IMR-90 (cell line): ENCODE results near the gene GFM1. TPM values are rescaled to one million over a fixed set of nuclear protein-coding genes. Genes with fewer than 3 reads are reported as not detected.
A peak's percentile ranks its signal among the peaks of the same experiment; 100 is the strongest.

ENCODE experiments used
- ATAC-seq: fragments of 200-7000 bp; cut with Tn5 transposase; 2 replicates; pipeline ENCODE4 v1.9.1; 2020; ENCODE audit warnings: low read depth, mild to moderate bottlenecking, moderate library complexity
- BruUV-seq: library from RNA; stranded (reverse); fragments of 400-500 nt; replicated peaks from 2 replicates; lab custom pipeline; 2021; lab: Mats Ljungman, UMichigan
- CTCF ChIA-PET: fragments of 300-600 bp; formaldehyde crosslinking; extraction: SDS; loops from one replicate; lab custom pipeline; 2021; ENCODE audit warnings: antibody characterized with exemption; lab: Yijun Ruan, JAX
- POLR2A ChIA-PET: fragments of 300-600 bp; sonication (Branson Sonifier 250); formaldehyde crosslinking; loops from one replicate; lab custom pipeline; 2022; ENCODE audit warnings: antibody characterized with exemption; ENCODE audit not compliant: unreplicated experiment; lab: Charles Lee
- DNase-seq: peaks from one replicate; pipeline ENCODE4 v3.0.0; 2013
- H2AFZ ChIP-seq: replicated peaks from 2 replicates; pipeline ENCODE3; 2013; ENCODE audit warnings: low read length, mild to moderate bottlenecking; ENCODE audit not compliant: poor library complexity
- H2AK5ac ChIP-seq: 2 replicates; pipeline ENCODE4 v1.6.1; 2013; ENCODE audit warnings: low read depth, low read length, inconsistent platforms
- H2AK9ac ChIP-seq: replicated peaks from 2 replicates; pipeline ENCODE3; 2013; ENCODE audit warnings: mild to moderate bottlenecking, low read depth, low read length, moderate library complexity; ENCODE audit not compliant: poor library complexity
- H2BK120ac ChIP-seq: 2 replicates; pipeline ENCODE4 v1.6.1; 2013; ENCODE audit warnings: low read depth, low read length, inconsistent platforms
- H2BK15ac ChIP-seq: 3 replicates; pipeline ENCODE4 v1.6.1; 2013; ENCODE audit warnings: low read depth, low read length, inconsistent platforms
- H2BK20ac ChIP-seq: 2 replicates; pipeline ENCODE4 v1.6.1; 2013; ENCODE audit warnings: low read depth, mild to moderate bottlenecking, inconsistent platforms, low read length, moderate library complexity
- H2BK5ac ChIP-seq: 2 replicates; pipeline ENCODE4 v1.6.1; 2013; ENCODE audit warnings: mild to moderate bottlenecking, low read depth, low read length, inconsistent platforms; ENCODE audit not compliant: poor library complexity, severe bottlenecking
- H3K14ac ChIP-seq: replicated peaks from 2 replicates; pipeline ENCODE4 v1.6.1; 2013; ENCODE audit warnings: low read depth, low read length, inconsistent platforms
- H3K18ac ChIP-seq: 2 replicates; pipeline ENCODE4 v1.6.1; 2013; ENCODE audit warnings: low read depth, low read length, control low read depth
- H3K23ac ChIP-seq: 2 replicates; pipeline ENCODE4 v1.6.1; 2013; ENCODE audit warnings: low read depth, low read length, inconsistent platforms
- H3K27ac ChIP-seq: 2 replicates; pipeline ENCODE4 v1.5.1; 2013; ENCODE audit warnings: mild to moderate bottlenecking, control low read depth, low read length; ENCODE audit not compliant: insufficient read depth
- H3K27me3 ChIP-seq: 2 replicates; pipeline ENCODE4 v1.6.1; 2013; ENCODE audit warnings: low read length; ENCODE audit not compliant: control insufficient read depth, insufficient read depth
- H3K36me3 ChIP-seq: 2 replicates; pipeline ENCODE4 v1.6.1; 2013; ENCODE audit warnings: low read length, mixed read lengths; ENCODE audit not compliant: control insufficient read depth, insufficient read depth
- H3K4ac ChIP-seq: 2 replicates; pipeline ENCODE4 v1.6.1; 2013; ENCODE audit warnings: low read depth, low read length, inconsistent platforms
- H3K4me1 ChIP-seq: 2 replicates; pipeline ENCODE4 v1.6.1; 2013; ENCODE audit warnings: low read length, mixed read lengths; ENCODE audit not compliant: control insufficient read depth, insufficient read depth
- H3K4me2 ChIP-seq: 2 replicates; pipeline ENCODE4 v1.6.1; 2013; ENCODE audit warnings: low read depth, mild to moderate bottlenecking, control low read depth, low read length, moderate library complexity
- H3K4me3 ChIP-seq: 2 replicates; pipeline ENCODE4 v1.5.1; 2013; ENCODE audit warnings: low read depth, mild to moderate bottlenecking, control low read depth, low read length, moderate library complexity; ENCODE audit not compliant: insufficient read depth
- H3K56ac ChIP-seq: 2 replicates; pipeline ENCODE4 v1.6.1; 2013; ENCODE audit warnings: low read length, inconsistent platforms; ENCODE audit not compliant: insufficient read depth; ENCODE audit errors: extremely low read depth
- H3K79me1 ChIP-seq, 2 experiments: 2 replicates each; pipeline ENCODE4 v1.6.1; 2013; ENCODE audit warnings: low read length in 2 of 2, inconsistent platforms in 1 of 2, low read depth in 1 of 2
- H3K9ac ChIP-seq: 2 replicates; pipeline ENCODE4 v1.6.1; 2013; ENCODE audit warnings: low read depth, low read length, control low read depth
- H3K9me1 ChIP-seq: 2 replicates; pipeline ENCODE4 v1.6.1; 2013; ENCODE audit warnings: low read length, inconsistent platforms; ENCODE audit not compliant: insufficient read depth
- H3K9me3 ChIP-seq: 2 replicates; pipeline ENCODE4 v1.6.1; 2013; ENCODE audit warnings: low read length; ENCODE audit not compliant: control insufficient read depth, insufficient read depth
- H4K20me1 ChIP-seq: 2 replicates; pipeline ENCODE4 v1.6.1; 2013; ENCODE audit warnings: low read length, inconsistent platforms; ENCODE audit not compliant: insufficient read depth
- H4K5ac ChIP-seq: 2 replicates; pipeline ENCODE4 v1.6.1; 2013; ENCODE audit warnings: mild to moderate bottlenecking, low read depth, low read length, control low read depth
- H4K8ac ChIP-seq, 2 experiments: 2 replicates each; pipeline ENCODE4 v1.6.1; 2013; ENCODE audit warnings: low read depth in 2 of 2, low read length in 2 of 2, control low read depth in 1 of 2, inconsistent platforms in 1 of 2
- H4K91ac ChIP-seq: 2 replicates; pipeline ENCODE4 v1.6.1; 2013; ENCODE audit warnings: low read depth, low read length, inconsistent platforms; ENCODE audit not compliant: insufficient read depth
- BHLHE40 ChIP-seq: fragments of 150-350 bp; IDR thresholded peaks from 2 replicates; pipeline ENCODE4 v1.6.1; 2016; ENCODE audit warnings: mild to moderate bottlenecking, low read depth, low read length
- CHD1 ChIP-seq: IDR thresholded peaks from 2 replicates; pipeline ENCODE4 v1.6.1; 2012; ENCODE audit warnings: low read depth, low read length, improper control_type of control experiment
- FOS ChIP-seq: fragments of 150-350 bp; IDR thresholded peaks from 2 replicates; pipeline ENCODE4 v1.6.1; 2016; ENCODE audit warnings: low read depth, low read length
- MAFK ChIP-seq: IDR thresholded peaks from 2 replicates; pipeline ENCODE4 v1.6.1; 2012; ENCODE audit warnings: low read depth, low read length, improper control_type of control experiment
- MAZ ChIP-seq: IDR thresholded peaks from 2 replicates; pipeline ENCODE4 v1.6.1; 2012; ENCODE audit warnings: low read depth, mild to moderate bottlenecking, low read length, improper control_type of control experiment, moderate library complexity, borderline replicate concordance
- MXI1 ChIP-seq: IDR thresholded peaks from 2 replicates; pipeline ENCODE4 v1.6.1; 2012; ENCODE audit warnings: low read depth, mild to moderate bottlenecking, low read length, moderate library complexity, borderline replicate concordance
- POLR2A ChIP-seq: IDR thresholded peaks from 2 replicates; pipeline ENCODE4 v1.6.1; 2012; ENCODE audit warnings: mild to moderate bottlenecking, low read depth, low read length
- RAD21 ChIP-seq: IDR thresholded peaks from 2 replicates; pipeline ENCODE4 v1.6.1; 2012; ENCODE audit warnings: low read length, improper control_type of control experiment
- RCOR1 ChIP-seq: IDR thresholded peaks from 2 replicates; pipeline ENCODE4 v1.6.1; 2012; ENCODE audit warnings: mild to moderate bottlenecking, low read length, improper control_type of control experiment; ENCODE audit not compliant: insufficient replicate concordance
- dilution Hi-C: fragments of 300-500 bp; cut with HindIII; formaldehyde crosslinking; loops from one replicate; pipeline ENCODE4 v1.14.3; 2018; ENCODE audit warnings: low sequenced_read_pairs; ENCODE audit not compliant: unreplicated experiment
- in situ Hi-C: fragments of 300-500 bp; cut with MboI; formaldehyde crosslinking; loops from 3 replicates; pipeline ENCODE4 v1.14.3; 2019; ENCODE audit warnings: low sequenced_read_pairs, inconsistent platforms, mixed read lengths
- intact Hi-C: fragments of 100-400 bp; cut with micrococcal nuclease; formaldehyde crosslinking; loops from 2 replicates; pipeline ENCODE4 v1.10.0; 2022
- polyA plus RNA-seq, 3 experiments: library from polyadenylated mRNA; depleted of rRNA; stranded (reverse); fragments of >200 nt; gene quantifications; 2 replicates each; pipeline ENCODE4 v1.2.3, GENCODE V29; 2012; ENCODE audit warnings: low replicate concordance in 1 of 3
- total RNA-seq: library from RNA; depleted of rRNA; stranded (reverse); fragments of >200 nt; gene quantifications from 2 replicates; pipeline ENCODE4 v1.2.3, GENCODE V29; 2012
- TF ChIP-seq, protein P1 (sequence below): fragments of 150-350 bp; IDR thresholded peaks from 2 replicates; pipeline ENCODE4 v1.6.1; 2017; ENCODE audit warnings: mild to moderate bottlenecking, antibody characterized with exemption, low read length, low read depth
- TF ChIP-seq, protein P2 (sequence below): fragments of 150-350 bp; IDR thresholded peaks from 2 replicates; pipeline ENCODE4 v1.6.1; 2016; ENCODE audit warnings: low read depth, mild to moderate bottlenecking, low read length, moderate library complexity, borderline replicate concordance

GFM1 gene
- total and polyA plus RNA-seq, 2 of the 4 experiments (the other 2 are of a cell fraction), result 12.4 to 36.0 TPM

DNA sequence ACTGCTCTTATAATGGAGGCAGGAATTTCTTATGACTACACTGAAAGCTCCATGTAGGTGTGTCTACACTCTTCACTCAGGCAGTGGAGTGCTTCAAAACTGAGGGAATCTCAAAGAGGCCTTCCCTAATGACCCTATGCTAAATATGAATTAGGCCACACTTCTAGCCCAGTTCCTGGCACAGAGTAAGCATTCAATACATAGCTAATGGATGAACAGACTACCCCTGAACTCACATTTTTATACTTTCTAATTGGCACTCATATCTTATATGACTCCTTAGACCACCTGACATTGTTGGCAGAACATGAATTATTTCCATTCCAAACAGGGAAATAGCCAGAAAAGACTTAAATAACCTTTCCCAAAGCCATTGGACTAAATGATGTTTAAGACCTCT is 84.5 kb downstream of the GFM1 start:
- no peak overlapping the region; the same call in 1 of the 2 replicates for H3K4ac ChIP-seq
- no peak overlapping the region for H2BK20ac ChIP-seq
- no peak overlapping the region for H3K27ac ChIP-seq
- TF ChIP-seq MXI1 (no peak), MAFK (no peak), FOS (no peak), BHLHE40 (no peak), RAD21 (no peak), POLR2A (no peak), RCOR1 (no peak), CHD1 (no peak), MAZ (no peak)
- TF ChIP-seq, protein P1, sequence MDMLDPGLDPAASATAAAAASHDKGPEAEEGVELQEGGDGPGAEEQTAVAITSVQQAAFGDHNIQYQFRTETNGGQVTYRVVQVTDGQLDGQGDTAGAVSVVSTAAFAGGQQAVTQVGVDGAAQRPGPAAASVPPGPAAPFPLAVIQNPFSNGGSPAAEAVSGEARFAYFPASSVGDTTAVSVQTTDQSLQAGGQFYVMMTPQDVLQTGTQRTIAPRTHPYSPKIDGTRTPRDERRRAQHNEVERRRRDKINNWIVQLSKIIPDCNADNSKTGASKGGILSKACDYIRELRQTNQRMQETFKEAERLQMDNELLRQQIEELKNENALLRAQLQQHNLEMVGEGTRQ, result no peak
- TF ChIP-seq, protein P2, sequence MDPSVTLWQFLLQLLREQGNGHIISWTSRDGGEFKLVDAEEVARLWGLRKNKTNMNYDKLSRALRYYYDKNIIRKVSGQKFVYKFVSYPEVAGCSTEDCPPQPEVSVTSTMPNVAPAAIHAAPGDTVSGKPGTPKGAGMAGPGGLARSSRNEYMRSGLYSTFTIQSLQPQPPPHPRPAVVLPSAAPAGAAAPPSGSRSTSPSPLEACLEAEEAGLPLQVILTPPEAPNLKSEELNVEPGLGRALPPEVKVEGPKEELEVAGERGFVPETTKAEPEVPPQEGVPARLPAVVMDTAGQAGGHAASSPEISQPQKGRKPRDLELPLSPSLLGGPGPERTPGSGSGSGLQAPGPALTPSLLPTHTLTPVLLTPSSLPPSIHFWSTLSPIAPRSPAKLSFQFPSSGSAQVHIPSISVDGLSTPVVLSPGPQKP, result no peak
- no peak overlapping the region for H2AFZ ChIP-seq
- no peak overlapping the region for H3K4me3 ChIP-seq
- peaks cover 36% of the 10 kb centered on the region for H3K4me1 ChIP-seq
- H3K27me3 ChIP-seq, result no peaks in the 10 kb centered on the region
- H3K18ac ChIP-seq, result no peak overlapping the region
- H4K5ac ChIP-seq, result no peak overlapping the region
- intact Hi-C loops, result loop anchor here (5.0 kb wide), 1 partner anchor 533 kb away; no protein-coding TSS in a partner anchor
- peaks cover 12% of the 10 kb centered on the region; the same call in 1 of the 2 replicates for H3K9me1 ChIP-seq
- H3K9me3 ChIP-seq, result no peaks in the 10 kb centered on the region
- H2AK5ac ChIP-seq, result no peak overlapping the region
- peak overlapping the region in 1 of 2 experiments; percentile 51; a peak in 1 of 4 replicates for H4K8ac ChIP-seq
- POLR2A ChIA-PET, result no interaction called here
- H3K79me1 ChIP-seq, result peaks cover 9 to 21% of the 10 kb centered on the region in 2 experiments; a peak in 3 of 4 replicates
- H4K20me1 ChIP-seq, result peaks cover 7% of the 10 kb centered on the region
- no TSS peak for BruUV-seq
- dilution Hi-C loops, result no loop called here
- no peak overlapping the region for H3K4me2 ChIP-seq
- DNase-seq (no peak), ATAC-seq (no peak)
- H2BK5ac ChIP-seq, result no peak overlapping the region
- H4K91ac ChIP-seq, result peak overlapping the region; percentile 55; the same call in 1 of the 2 replicates
- H3K56ac ChIP-seq, result no peak overlapping the region
- in situ Hi-C loops, result loop anchor here (5.0 kb wide), 1 partner anchor 63 kb away; no protein-coding TSS in a partner anchor
- no peak overlapping the region for H2BK120ac ChIP-seq
- no peak overlapping the region for H3K9ac ChIP-seq
- H3K23ac ChIP-seq, result 0 out of 2 replicates have a peak overlapping the region, but pooled peaks have one; percentile 18
- no peaks in the 10 kb centered on the region for H3K36me3 ChIP-seq
- H3K14ac ChIP-seq, result no peak overlapping the region
- H2AK9ac ChIP-seq, result peak overlapping the region; percentile 77
- CTCF ChIA-PET, result interaction anchor here (0.8 to 4.7 kb wide), 4 partner anchors 60 to 84 kb away, joined by 4 to 51 read pairs (median 8); partner anchors contain the start of gene GFM1
- peak overlapping the region; percentile 68; the same call in 1 of the 3 replicates for H2BK15ac ChIP-seq
